ENCODE data around the gene TRPM7. TPM values are rescaled to one million over a fixed set of nuclear protein-coding genes. Genes with fewer than 3 reads are reported as not detected.
A peak's percentile ranks its signal among the peaks of the same experiment; 100 is the strongest.
"Not testable (repeated sequence)": the region's sequence is repeated elsewhere in the genome, so short reads cannot be mapped to it uniquely, and the experiment has no call there.

TRPM7 gene
- total and polyA plus RNA-seq, 3 experiments from 2014 or later, result 18.1 to 46.9 (median 46.7) TPM

GRCh38 chr15:50622361-50622943, 64.1 kb downstream of the TRPM7 start:
- POLR2A ChIA-PET; H3K4me1 ChIP-seq (ENCODE audit: insufficient read depth, low read length); H3K4me3 ChIP-seq (ENCODE audit: low read length); H3K27ac ChIP-seq (ENCODE audit: low read depth, low read length); H3K4me3 Mint-ChIP-seq; H3K27me3 ChIP-seq (ENCODE audit: insufficient read depth, low read length, poor library complexity, severe bottlenecking); H3K27me3 Mint-ChIP-seq; H3K36me3 ChIP-seq (ENCODE audit: insufficient read depth, low read length); H3K4me1 Mint-ChIP-seq; H3K9me3 ChIP-seq (ENCODE audit: low read length); DNase-seq; H3K9me3 Mint-ChIP-seq; H3K27ac Mint-ChIP-seq: not testable (repeated sequence)
- CTCF ChIA-PET, result interaction anchor here (1.3 kb wide), 1 partner anchor 25 kb away, joined by 3 read pairs; no protein-coding TSS in a partner anchor
- H3K36me3 Mint-ChIP-seq, result peaks cover 4 to 64% (median 23%) of the 10 kb centered on the region in 3 donors

- H3K4me1 Mint-ChIP-seq; H3K4me3 Mint-ChIP-seq; POLR2A ChIA-PET; H3K27me3 ChIP-seq (ENCODE audit: insufficient read depth, low read length, poor library complexity, severe bottlenecking); H3K27me3 Mint-ChIP-seq; H3K9me3 ChIP-seq (ENCODE audit: low read length); H3K4me1 ChIP-seq (ENCODE audit: insufficient read depth, low read length); H3K27ac ChIP-seq (ENCODE audit: low read depth, low read length); H3K4me3 ChIP-seq (ENCODE audit: low read length); H3K9me3 Mint-ChIP-seq; CTCF ChIA-PET; H3K27ac Mint-ChIP-seq; DNase-seq: not testable (repeated sequence)
- peaks cover 14% of the 10 kb centered on the region for H3K36me3 ChIP-seq (ENCODE audit: insufficient read depth, low read length)
- peaks cover 7 to 53% (median 9%) of the 10 kb centered on the region in 3 donors for H3K36me3 Mint-ChIP-seq
Measured at GRCh38 chr15:50616960-50617359, 69.6 kb downstream of the TRPM7 start.

- H3K4me3 Mint-ChIP-seq; POLR2A ChIA-PET; H3K4me1 Mint-ChIP-seq; H3K27me3 ChIP-seq (ENCODE audit: insufficient read depth, low read length, poor library complexity, severe bottlenecking); H3K4me3 ChIP-seq (ENCODE audit: low read length); CTCF ChIA-PET; H3K9me3 ChIP-seq (ENCODE audit: low read length); H3K4me1 ChIP-seq (ENCODE audit: insufficient read depth, low read length); H3K27ac ChIP-seq (ENCODE audit: low read depth, low read length); H3K27ac Mint-ChIP-seq; DNase-seq; H3K9me3 Mint-ChIP-seq; H3K27me3 Mint-ChIP-seq: not testable (repeated sequence)
- peaks cover 14% of the 10 kb centered on the region for H3K36me3 ChIP-seq (ENCODE audit: insufficient read depth, low read length)
- H3K36me3 Mint-ChIP-seq, result peaks cover 7 to 54% (median 12%) of the 10 kb centered on the region in 3 donors
Measured at GRCh38 chr15:50616554-50616953, 70.0 kb downstream of the TRPM7 start.

GRCh38 chr15:50613600-50613999, 73.0 kb downstream of the TRPM7 start:
- H3K4me1 Mint-ChIP-seq, result peaks cover 0 to under 1% (median 0%) of the 10 kb centered on the region in 3 donors
- H3K27ac Mint-ChIP-seq, result no peak overlapping the region
- Histone ChIP-seq H3K9me3 (ENCODE audit: low read length) (no peaks in the 10 kb centered on the region), H3K27ac (ENCODE audit: low read depth, low read length) (no peak overlapping the region), H3K36me3 (ENCODE audit: insufficient read depth, low read length) (peaks cover 27% of the 10 kb centered on the region), H3K4me1 (ENCODE audit: insufficient read depth, low read length) (no peaks in the 10 kb centered on the region), H3K27me3 (ENCODE audit: insufficient read depth, low read length, poor library complexity, severe bottlenecking) (no peaks in the 10 kb centered on the region), H3K4me3 (ENCODE audit: low read length) (no peak overlapping the region)
- POLR2A ChIA-PET, result no interaction called here
- CTCF ChIA-PET, result no interaction called here
- no peak for DNase-seq
- no peaks in the 10 kb centered on the region for H3K9me3 Mint-ChIP-seq
- H3K4me3 Mint-ChIP-seq, result no peak overlapping the region
- H3K36me3 Mint-ChIP-seq, result peaks cover 7 to 60% (median 17%) of the 10 kb centered on the region in 3 donors
- H3K27me3 Mint-ChIP-seq, result no peaks in the 10 kb centered on the region

- Histone ChIP-seq H3K9me3 (ENCODE audit: low read length) (no peaks in the 10 kb centered on the region), H3K4me1 (ENCODE audit: insufficient read depth, low read length) (no peaks in the 10 kb centered on the region), H3K36me3 (ENCODE audit: insufficient read depth, low read length) (peaks cover 29% of the 10 kb centered on the region), H3K4me3 (ENCODE audit: low read length) (no peak overlapping the region), H3K27me3 (ENCODE audit: insufficient read depth, low read length, poor library complexity, severe bottlenecking) (no peaks in the 10 kb centered on the region), H3K27ac (ENCODE audit: low read depth, low read length) (no peak overlapping the region)
- H3K9me3 Mint-ChIP-seq, result peaks cover 0 to 5% (median 0%) of the 10 kb centered on the region in 5 donors
- no peaks in the 10 kb centered on the region for H3K4me1 Mint-ChIP-seq
- no peak overlapping the region for H3K4me3 Mint-ChIP-seq
- peaks cover 22 to 85% (median 36%) of the 10 kb centered on the region in 3 donors for H3K36me3 Mint-ChIP-seq
- ChIA-PET POLR2A (no interaction called here), CTCF (no interaction called here)
- no peaks in the 10 kb centered on the region for H3K27me3 Mint-ChIP-seq
- peak overlapping the region in 1 of 8 donors; percentile 63 for H3K27ac Mint-ChIP-seq
- DNase-seq, result no peak
Measured at GRCh38 chr15:50607129-50607528, 79.5 kb downstream of the TRPM7 start.

- POLR2A ChIA-PET, result interaction anchor here (0.7 kb wide), 1 partner anchor 1505 kb away, joined by 3 read pairs; no protein-coding TSS in a partner anchor
- peaks cover 0 to 5% (median 0%) of the 10 kb centered on the region in 5 donors for H3K9me3 Mint-ChIP-seq
- CTCF ChIA-PET, result no interaction called here
- no peak overlapping the region for H3K4me3 ChIP-seq (ENCODE audit: low read length)
- H3K4me1 ChIP-seq (ENCODE audit: insufficient read depth, low read length), result no peaks in the 10 kb centered on the region
- peaks cover 20 to 73% (median 31%) of the 10 kb centered on the region in 3 donors for H3K36me3 Mint-ChIP-seq
- no peaks in the 10 kb centered on the region for H3K4me1 Mint-ChIP-seq
- H3K27ac Mint-ChIP-seq, result peak overlapping the region in 1 of 8 donors; percentile 14
- peaks cover 18% of the 10 kb centered on the region for H3K36me3 ChIP-seq (ENCODE audit: insufficient read depth, low read length)
- no peaks in the 10 kb centered on the region for H3K9me3 ChIP-seq (ENCODE audit: low read length)
- no peak for DNase-seq
- no peaks in the 10 kb centered on the region for H3K27me3 Mint-ChIP-seq
- H3K4me3 Mint-ChIP-seq, result no peak overlapping the region
- H3K27me3 ChIP-seq (ENCODE audit: insufficient read depth, low read length, poor library complexity, severe bottlenecking), result no peaks in the 10 kb centered on the region
- no peak overlapping the region for H3K27ac ChIP-seq (ENCODE audit: low read depth, low read length)
Measured at GRCh38 chr15:50605462-50605861, 81.1 kb downstream of the TRPM7 start.

GRCh38 chr15:50602028-50602427, 84.6 kb downstream of the TRPM7 start:
- H3K4me1 ChIP-seq (ENCODE audit: insufficient read depth, low read length); H3K4me3 Mint-ChIP-seq; H3K27me3 Mint-ChIP-seq; POLR2A ChIA-PET; H3K36me3 ChIP-seq (ENCODE audit: insufficient read depth, low read length); H3K27ac ChIP-seq (ENCODE audit: low read depth, low read length); H3K9me3 ChIP-seq (ENCODE audit: low read length); H3K4me3 ChIP-seq (ENCODE audit: low read length); H3K4me1 Mint-ChIP-seq; DNase-seq; H3K9me3 Mint-ChIP-seq; H3K27me3 ChIP-seq (ENCODE audit: insufficient read depth, low read length, poor library complexity, severe bottlenecking); CTCF ChIA-PET; H3K27ac Mint-ChIP-seq: not testable (repeated sequence)
- H3K36me3 Mint-ChIP-seq, result peaks cover 20 to 71% (median 34%) of the 10 kb centered on the region in 3 donors

- H3K4me1 ChIP-seq (ENCODE audit: insufficient read depth, low read length), result no peaks in the 10 kb centered on the region
- H3K27ac ChIP-seq (ENCODE audit: low read depth, low read length), result no peak overlapping the region
- no peak for DNase-seq
- no peaks in the 10 kb centered on the region for H3K9me3 ChIP-seq (ENCODE audit: low read length)
- Mint-ChIP-seq H3K4me1 (no peaks in the 10 kb centered on the region), H3K9me3 (no peaks in the 10 kb centered on the region), H3K27ac (peak overlapping the region in 2 of 8 donors; percentile 3 to 79), H3K27me3 (no peaks in the 10 kb centered on the region), H3K36me3 (peaks cover 7 to 79% (median 28%) of the 10 kb centered on the region in 3 donors), H3K4me3 (no peak overlapping the region)
- CTCF ChIA-PET, result no interaction called here
- H3K27me3 ChIP-seq (ENCODE audit: insufficient read depth, low read length, poor library complexity, severe bottlenecking), result no peaks in the 10 kb centered on the region
- POLR2A ChIA-PET, result no interaction called here
- H3K36me3 ChIP-seq (ENCODE audit: insufficient read depth, low read length), result peaks cover 27% of the 10 kb centered on the region
- no peak overlapping the region for H3K4me3 ChIP-seq (ENCODE audit: low read length)
Measured at GRCh38 chr15:50594311-50594710, 92.3 kb downstream of the TRPM7 start.
